Amygdala (tissue), 56 donors: ENCODE results near the gene MT1B.
A peak's percentile ranks its signal among the peaks of the same experiment; 100 is the strongest.

Experiments used
- DNase-seq, 56 donors: peaks; one replicate each; lab custom pipeline; 2025; lab: John Stamatoyannopoulos, UW

The MT1B gene

DNA sequence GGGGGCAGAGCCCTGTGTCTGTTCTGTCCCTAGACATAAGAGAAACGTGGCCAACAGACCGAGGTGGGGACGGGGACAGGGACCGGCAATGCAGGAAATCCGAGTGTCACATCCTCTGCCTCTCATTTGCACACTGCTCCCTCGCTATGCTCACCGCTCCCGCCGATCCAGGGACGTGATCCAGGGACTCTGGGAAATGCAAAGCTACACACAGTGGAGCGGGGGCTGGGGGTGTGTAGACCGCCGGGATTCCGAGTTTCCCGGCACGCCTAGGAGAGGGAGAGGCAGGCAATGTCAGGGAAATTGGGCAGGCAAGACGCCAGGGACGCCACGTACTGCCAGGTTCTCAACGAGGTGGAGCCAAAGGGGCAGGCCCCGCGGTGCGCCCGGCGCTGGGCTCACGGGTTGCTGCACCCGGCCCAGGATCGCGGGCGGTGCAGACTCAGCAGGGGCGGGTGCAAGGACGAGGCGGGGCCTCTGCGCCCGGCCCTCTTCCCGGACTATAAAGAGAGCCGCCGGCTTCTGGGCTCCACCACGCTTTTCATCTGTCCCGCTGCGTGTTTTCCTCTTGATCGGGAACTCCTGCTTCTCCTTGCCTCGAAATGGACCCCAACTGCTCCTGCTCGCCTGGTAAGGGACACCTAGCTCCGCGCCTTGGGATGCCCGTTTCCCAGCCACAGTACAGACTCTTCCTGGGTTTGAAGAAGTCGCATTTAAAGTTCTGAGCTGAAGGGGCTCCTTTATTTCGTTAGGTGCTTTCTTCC, 30.4 kb downstream of the MT1B start, which contains the start of gene MT1X:
MT1X (plus strand) TSS at position 532 of the 764 bp plus-strand sequence; CDS start at position 603, 71 bp downstream.
- peak in 54 of 56 donors; percentile 28 to 90 (median 76) for DNase-seq

DNA sequence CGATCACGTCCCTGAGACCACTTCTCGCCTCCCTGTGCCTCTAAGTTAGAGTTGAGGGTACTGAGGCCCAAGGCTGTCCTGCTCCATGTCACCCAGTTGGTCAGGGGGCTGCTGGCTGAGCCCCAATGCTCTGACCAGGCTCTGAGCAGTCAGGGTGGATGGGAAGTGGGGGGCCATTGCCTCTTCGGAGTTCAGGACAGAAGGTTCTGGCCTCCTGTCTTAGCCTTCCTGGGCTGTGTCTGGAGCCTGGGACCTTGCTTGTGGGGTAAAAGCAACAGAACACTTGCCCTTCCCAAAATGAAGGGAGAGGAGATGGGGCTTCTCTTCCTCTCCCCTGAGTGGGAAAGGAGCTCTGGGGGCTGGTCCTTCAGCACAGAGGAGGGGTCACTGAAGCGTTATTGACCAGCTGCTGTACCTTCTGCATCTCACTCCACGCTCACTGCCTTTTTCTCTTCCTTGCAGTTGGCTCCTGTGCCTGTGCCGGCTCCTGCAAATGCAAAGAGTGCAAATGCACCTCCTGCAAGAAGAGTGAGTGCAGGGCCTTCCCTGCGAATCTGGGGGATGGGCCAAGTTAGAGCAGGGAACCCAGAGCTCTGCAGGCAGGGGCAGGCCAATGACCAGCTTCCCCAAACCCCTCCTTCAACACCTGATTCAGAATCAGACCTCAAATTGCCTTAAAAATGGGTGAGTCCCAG, 31.2 kb downstream of the MT1B start:
- DNase-seq = peak in 1 of 56 donors; percentile 10

- peak in 3 of 56 donors; percentile 6 to 36 (median 8) for DNase-seq
These were observed 31.9 kb downstream of the MT1B start for GRCh38 chr16:56683424-56684172.

- DNase-seq = peak in 8 of 56 donors; percentile 12 to 53 (median 32)
These were observed 32.7 kb downstream of the MT1B start for GRCh38 chr16:56684256-56684925.

- DNase-seq = peak in 1 of 56 donors; percentile 14
These were observed 33.4 kb downstream of the MT1B start for GRCh38 chr16:56684926-56685590.

- DNase-seq = no peak
These were observed 35.1 kb downstream of the MT1B start for GRCh38 chr16:56686758-56687157.

GRCh38 chr16:56688762-56689161, 37.1 kb downstream of the MT1B start:
- no peak for DNase-seq

DNA sequence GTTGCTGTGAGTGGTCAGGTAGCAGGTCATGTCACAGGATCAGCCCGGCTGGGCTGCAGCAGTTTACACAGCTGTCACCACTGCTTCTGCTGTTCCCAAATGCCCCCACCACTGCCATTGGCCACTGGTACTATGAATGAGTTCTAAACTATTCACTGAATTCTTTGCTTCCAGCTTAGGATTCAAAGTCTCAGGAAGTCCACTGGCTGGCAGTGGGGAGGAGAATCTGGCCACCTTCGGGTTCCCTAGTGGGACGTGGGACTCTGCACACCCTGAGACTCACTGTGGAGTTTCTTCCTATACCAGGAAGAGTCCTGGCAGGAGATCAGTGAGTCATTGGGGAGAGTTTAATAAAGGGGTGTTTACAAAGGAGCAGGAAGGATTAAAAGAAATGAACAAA, 37.5 kb downstream of the MT1B start:
- no peak for DNase-seq

DNA sequence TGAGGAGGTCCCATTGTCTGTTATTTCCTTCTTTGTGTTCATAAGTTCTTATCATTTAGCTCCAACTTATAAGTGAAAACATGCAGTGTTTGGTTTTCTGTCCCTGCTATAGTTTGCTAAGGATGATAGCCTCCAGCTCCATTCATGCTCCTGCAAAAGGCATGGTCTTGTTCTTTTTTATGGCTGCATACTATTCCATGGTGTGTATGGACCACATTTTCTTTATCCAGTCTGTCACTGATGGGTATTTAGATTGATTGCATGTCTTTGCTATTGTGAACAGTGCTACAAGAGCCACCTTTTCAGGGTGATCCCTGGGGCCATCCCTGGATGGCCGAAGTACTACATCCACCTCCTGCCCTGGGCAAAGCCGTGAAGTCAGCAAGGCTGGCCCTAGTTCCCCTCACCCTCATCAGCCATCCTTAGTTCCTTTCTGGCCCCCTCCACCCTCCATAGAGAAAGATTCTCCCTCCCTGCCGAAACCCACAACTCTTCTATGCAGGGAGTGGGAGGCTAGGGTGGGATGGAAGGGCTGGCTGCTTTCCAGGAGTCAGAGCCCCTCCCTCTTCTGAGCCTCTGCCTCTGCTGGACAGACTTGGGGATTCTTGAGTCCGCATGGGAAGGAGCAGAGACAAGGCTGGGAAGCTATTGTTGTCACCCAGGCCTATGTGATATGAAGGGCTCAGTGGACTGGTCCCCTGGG, 38.9 kb downstream of the MT1B start:
- DNase-seq = no peak

- DNase-seq = no peak
These were observed 40.2 kb downstream of the MT1B start for GRCh38 chr16:56691885-56692284.

DNA sequence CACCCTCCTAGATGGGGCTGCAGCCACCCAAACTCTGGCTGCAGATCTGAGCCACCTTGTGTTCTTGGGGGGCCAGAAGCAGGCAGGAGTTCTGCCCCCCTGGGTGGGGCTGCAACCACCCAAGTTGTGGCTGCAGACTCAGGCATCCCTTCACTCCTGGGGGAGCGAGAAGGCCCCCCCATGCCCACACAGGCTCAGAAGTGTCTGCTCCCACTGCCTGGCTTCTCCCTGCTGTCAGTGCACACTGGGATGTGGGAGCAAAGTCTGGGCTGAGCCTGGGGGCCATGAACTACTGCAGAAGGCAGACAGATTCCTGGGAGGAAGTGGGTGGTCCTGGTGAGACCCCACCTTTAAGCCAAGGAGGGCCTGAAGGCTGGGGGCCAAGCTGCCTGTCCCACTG, 43.6 kb downstream of the MT1B start:
- no peak for DNase-seq

- DNase-seq = no peak
These were observed 45.9 kb downstream of the MT1B start for GRCh38 chr16:56697456-56698155.

DNA sequence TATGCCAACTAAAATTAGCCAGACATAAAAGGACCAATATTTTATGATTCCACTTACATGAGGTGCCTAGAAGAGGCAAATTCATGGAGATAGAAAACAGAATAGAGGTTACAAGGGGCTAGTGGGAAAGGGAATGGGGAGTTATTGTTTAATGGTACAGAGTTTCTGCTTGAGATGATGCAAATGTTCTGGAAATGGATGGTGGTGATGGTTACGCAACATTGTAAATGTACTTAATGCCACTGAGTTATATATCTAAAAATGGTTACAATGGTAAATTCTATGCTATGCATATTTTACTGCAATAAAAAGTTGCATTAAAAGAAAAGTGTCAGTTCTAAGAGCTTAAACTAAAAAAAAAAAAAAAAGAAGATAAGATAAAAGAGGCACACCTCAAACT, 48.5 kb downstream of the MT1B start:
- no peak for DNase-seq

DNA sequence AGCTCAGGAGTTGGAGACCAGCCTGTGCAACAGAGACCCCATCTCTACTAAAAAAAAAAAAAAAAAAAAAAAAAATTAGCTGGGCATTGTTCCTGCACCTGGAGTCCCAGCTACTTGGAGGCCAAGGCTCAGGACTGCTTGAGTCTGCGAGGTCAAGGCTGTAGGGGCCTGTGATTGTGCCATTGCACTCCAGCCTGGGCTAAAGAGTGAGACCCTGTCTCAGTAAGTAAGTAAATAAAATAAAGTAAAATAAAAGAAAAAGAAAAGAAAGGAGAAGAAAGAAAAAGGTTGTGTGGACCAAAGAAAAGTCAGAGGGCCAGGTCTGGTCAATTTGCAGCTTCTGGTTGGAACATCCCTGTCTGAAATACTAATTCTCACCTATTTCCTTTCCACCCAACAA, 48.9 kb downstream of the MT1B start:
- DNase-seq = no peak

- no peak for DNase-seq
These were observed 49.8 kb downstream of the MT1B start for GRCh38 chr16:56701534-56701933.
